Stomach (tissue), 4 donors: Measurements from ENCODE around the gene DDX31.

Experiments used
- POLR2A ChIP-seq, 4 donors: fragments of 450-650 bp; IDR thresholded peaks; one replicate each; pipeline ENCODE4 v1.6.1; 2016; ENCODE audit warnings: antibody characterized with exemption in 4 of 4, control low read depth in 2 of 4, mild to moderate bottlenecking in 1 of 4, moderate library complexity in 1 of 4
- POLR2AphosphoS5 ChIP-seq, 3 donors: sonication (generic); formaldehyde crosslinking; IDR thresholded peaks; one replicate each; pipeline ENCODE4 v1.6.1; 2016; ENCODE audit warnings: antibody characterized with exemption in 3 of 3
- TF ChIP-seq, protein P1 (sequence below), 7 experiments: fragments of 450-650 bp in 4 of 7; fragments of 200-600 bp in 3 of 7; sonication (generic) in 3 of 7; IDR thresholded peaks; one replicate each; pipeline ENCODE4 v1.5.1; 2016 to 2019; ENCODE audit warnings: antibody characterized with exemption in 7 of 7, control low read depth in 2 of 7, mild to moderate bottlenecking in 1 of 7

- TF ChIP-seq, protein P1, sequence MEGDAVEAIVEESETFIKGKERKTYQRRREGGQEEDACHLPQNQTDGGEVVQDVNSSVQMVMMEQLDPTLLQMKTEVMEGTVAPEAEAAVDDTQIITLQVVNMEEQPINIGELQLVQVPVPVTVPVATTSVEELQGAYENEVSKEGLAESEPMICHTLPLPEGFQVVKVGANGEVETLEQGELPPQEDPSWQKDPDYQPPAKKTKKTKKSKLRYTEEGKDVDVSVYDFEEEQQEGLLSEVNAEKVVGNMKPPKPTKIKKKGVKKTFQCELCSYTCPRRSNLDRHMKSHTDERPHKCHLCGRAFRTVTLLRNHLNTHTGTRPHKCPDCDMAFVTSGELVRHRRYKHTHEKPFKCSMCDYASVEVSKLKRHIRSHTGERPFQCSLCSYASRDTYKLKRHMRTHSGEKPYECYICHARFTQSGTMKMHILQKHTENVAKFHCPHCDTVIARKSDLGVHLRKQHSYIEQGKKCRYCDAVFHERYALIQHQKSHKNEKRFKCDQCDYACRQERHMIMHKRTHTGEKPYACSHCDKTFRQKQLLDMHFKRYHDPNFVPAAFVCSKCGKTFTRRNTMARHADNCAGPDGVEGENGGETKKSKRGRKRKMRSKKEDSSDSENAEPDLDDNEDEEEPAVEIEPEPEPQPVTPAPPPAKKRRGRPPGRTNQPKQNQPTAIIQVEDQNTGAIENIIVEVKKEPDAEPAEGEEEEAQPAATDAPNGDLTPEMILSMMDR (IDR thresholded peaks at IDR 0.05): no peak
- no peak for TF ChIP-seq POLR2A (IDR thresholded peaks at IDR 0.05)
- TF ChIP-seq POLR2AphosphoS5 (IDR thresholded peaks at IDR 0.05): no peak
Observed at GRCh38 chr9:132641216-132641615, 28.6 kb downstream of the DDX31 start.
